Gastroesophageal sphincter (tissue), 3 donors: ENCODE measurements around the gene TEKTIP1.

Source experiments
- CTCF ChIP-seq, 4 experiments: fragments of 200-600 bp in 2 of 4; fragments of 450-650 bp in 2 of 4; sonication (generic) in 1 of 4; IDR thresholded peaks; one replicate each; pipeline ENCODE4 v1.5.1; 2017 to 2019; ENCODE audit warnings: antibody characterized with exemption in 4 of 4, mild to moderate bottlenecking in 2 of 4, moderate library complexity in 2 of 4
- EP300 ChIP-seq: sonication (generic); formaldehyde crosslinking; IDR thresholded peaks from one replicate; pipeline ENCODE4 v1.6.1; 2017; ENCODE audit warnings: antibody characterized with exemption, mild to moderate bottlenecking
- POLR2A ChIP-seq, 2 donors: fragments of 450-650 bp; IDR thresholded peaks; one replicate each; pipeline ENCODE4 v1.6.1; 2017; ENCODE audit warnings: antibody characterized with exemption in 2 of 2, mild to moderate bottlenecking in 2 of 2, moderate library complexity in 1 of 2

- TF ChIP-seq EP300 (no peak), CTCF (IDR thresholded peaks at IDR 0.05) (no peak), POLR2A (IDR thresholded peaks at IDR 0.05) (no peak)
These were observed 28.2 kb upstream of the TEKTIP1 start for GRCh38 chr19:3510727-3511126.
